Epithelial cell of proximal tubule (primary cell): ENCODE measurements around the gene ZRANB1. TPM values are rescaled to one million over a fixed set of nuclear protein-coding genes. Genes with fewer than 3 reads are reported as not detected.

ENCODE experiments used
- DNase-seq: peaks from one replicate; pipeline ENCODE4 v3.0.0-alpha.2; 2011; ENCODE audit warnings: low read depth
- H3K4me3 ChIP-seq: 2 replicates; pipeline ENCODE4 v1.5.1; 2011; ENCODE audit warnings: low read depth, mild to moderate bottlenecking, low read length
- CTCF ChIP-seq: conservative IDR thresholded peaks from 2 replicates; pipeline ENCODE4 v1.5.1; 2012; ENCODE audit warnings: low read depth, mild to moderate bottlenecking, low read length
- total RNA-seq: library from RNA; depleted of rRNA; stranded (reverse); fragments of >200 nt; gene quantifications from 2 replicates; pipeline ENCODE4 v1.2.3, GENCODE V29; 2015

Gene ZRANB1
- total RNA-seq, 1 donor from 2014 or later: 13.9 TPM

- H3K4me3 ChIP-seq: no peak overlapping the region
- no peak for DNase-seq
- no peak for TF ChIP-seq CTCF
Observed at GRCh38 chr10:125005312-125006187, 63.6 kb downstream of the ZRANB1 start.

GRCh38 chr10:125006188-125006680 lies 64.3 kb downstream of the ZRANB1 start:
- no peak for TF ChIP-seq CTCF
- DNase-seq: no peak
- H3K4me3 ChIP-seq: no peak overlapping the region

- no peak for DNase-seq
- no peak for TF ChIP-seq CTCF
- H3K4me3 ChIP-seq: no peak overlapping the region
Observed at GRCh38 chr10:125006921-125007426, 65.1 kb downstream of the ZRANB1 start.

GRCh38 chr10:125007436-125007835 lies 65.5 kb downstream of the ZRANB1 start:
- no peak overlapping the region for H3K4me3 ChIP-seq
- DNase-seq: no peak
- no peak for TF ChIP-seq CTCF

GRCh38 chr10:125008689-125009638 lies 67.0 kb downstream of the ZRANB1 start:
- no peak for TF ChIP-seq CTCF
- no peak overlapping the region for H3K4me3 ChIP-seq
- DNase-seq: no peak

- H3K4me3 ChIP-seq: no peak overlapping the region
- no peak for DNase-seq
- TF ChIP-seq CTCF: no peak
Observed at GRCh38 chr10:125009661-125010161, 67.8 kb downstream of the ZRANB1 start.
